Measurements from ENCODE around the gene ARID1B.
A peak's percentile ranks its signal among the peaks of the same experiment; 100 is the strongest.

ARID1B gene

DNA sequence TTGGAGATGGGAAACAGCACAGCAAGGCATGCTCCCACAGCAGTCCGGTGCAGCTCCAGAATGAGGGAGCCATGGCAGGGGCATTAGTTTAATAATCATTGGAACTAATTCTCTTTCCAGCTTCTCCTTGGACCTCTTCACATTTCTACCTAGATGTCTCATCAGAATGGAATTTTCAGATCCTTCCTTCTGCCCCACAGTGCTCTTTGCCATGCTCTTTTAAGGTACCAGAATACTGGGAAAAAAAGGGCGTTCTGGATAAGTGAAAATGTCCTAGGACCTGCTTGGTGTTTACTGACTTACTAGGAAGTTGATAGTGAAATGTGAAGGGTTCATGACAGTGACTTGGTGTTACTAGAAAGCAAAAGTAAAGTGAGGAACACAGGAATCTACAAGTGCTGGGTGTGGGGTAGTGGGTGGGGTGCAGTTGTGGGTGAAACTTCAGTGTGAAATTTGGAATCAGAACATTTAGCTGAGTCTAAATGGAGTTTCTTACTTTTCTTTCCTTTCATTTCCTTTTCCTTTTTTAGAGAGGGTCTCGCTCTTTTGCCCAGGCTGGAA lies 207.1 kb downstream of the ARID1B start:
- Histone ChIP-seq H3K27ac (ENCODE audit: extremely low read depth, low read depth, low read length) (no peak overlapping the region), H3K36me3 (ENCODE audit: control insufficient read depth in 2 of 2, insufficient read depth in 1 of 2, low read length in 2 of 2) (no peaks in the 10 kb centered on the region), H3K4me1 (ENCODE audit: control insufficient read depth, insufficient read depth, low read length) (peaks cover 24% of the 10 kb centered on the region), H3K4me3 (ENCODE audit: low read depth, low read length) (no peak overlapping the region), H3K9me3 (ENCODE audit: control insufficient read depth, insufficient read depth, low read depth, low read length) (no peaks in the 10 kb centered on the region)
- TF ChIP-seq PRDM1 (tag by site-specific recombination; IDR thresholded peaks at IDR 0.05) = peak; percentile 62
- peak; percentile 12; the same call in 1 of the 2 replicates for TF ChIP-seq KLF1 (tag by site-specific recombination; IDR thresholded peaks at IDR 0.05)
- peak; percentile 92 for TF ChIP-seq ZNF600 (tag by site-specific recombination; IDR thresholded peaks at IDR 0.05)
- no peak for TF ChIP-seq ZNF138 (tag by site-specific recombination; IDR thresholded peaks at IDR 0.05; ENCODE audit: borderline replicate concordance)
- TF ChIP-seq ZNF664 (tag by site-specific recombination; IDR thresholded peaks at IDR 0.05) = no peak
- CTCF ChIA-PET = interaction anchor here (1.7 kb wide), 1 partner anchor 51 kb away, joined by 4 read pairs; no protein-coding TSS in a partner anchor
- POLR2A ChIA-PET = interaction anchor here (0.6 kb wide), 1 partner anchor 1478 kb away, joined by 3 read pairs; no protein-coding TSS in a partner anchor

DNA sequence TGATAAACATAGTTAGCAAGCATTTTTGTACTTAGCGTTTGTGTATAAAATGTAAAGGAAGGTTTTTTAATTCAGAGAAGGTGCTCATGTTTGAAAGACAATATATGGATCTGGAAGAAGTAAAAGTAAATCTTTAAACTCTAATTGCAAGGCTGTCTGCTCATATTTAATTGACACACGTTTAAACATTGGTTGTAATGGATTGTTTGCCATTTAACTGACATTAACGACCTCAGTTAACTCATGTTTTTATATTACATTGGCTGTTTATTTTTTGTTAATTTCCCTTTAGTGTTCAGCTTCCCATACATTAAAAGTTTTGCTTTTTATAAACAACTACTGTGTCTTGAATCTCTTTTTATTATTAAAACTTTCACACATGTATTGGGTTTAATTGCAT lies 208.1 kb downstream of the ARID1B start:
- POLR2A ChIA-PET = no interaction called here
- no peak for TF ChIP-seq ZNF311 (tag by site-specific recombination; IDR thresholded peaks at IDR 0.05; ENCODE audit: borderline replicate concordance)
- TF ChIP-seq FEZF1 (tag by site-specific recombination; IDR thresholded peaks at IDR 0.05) = peak; percentile 43
- TF ChIP-seq, protein P1, sequence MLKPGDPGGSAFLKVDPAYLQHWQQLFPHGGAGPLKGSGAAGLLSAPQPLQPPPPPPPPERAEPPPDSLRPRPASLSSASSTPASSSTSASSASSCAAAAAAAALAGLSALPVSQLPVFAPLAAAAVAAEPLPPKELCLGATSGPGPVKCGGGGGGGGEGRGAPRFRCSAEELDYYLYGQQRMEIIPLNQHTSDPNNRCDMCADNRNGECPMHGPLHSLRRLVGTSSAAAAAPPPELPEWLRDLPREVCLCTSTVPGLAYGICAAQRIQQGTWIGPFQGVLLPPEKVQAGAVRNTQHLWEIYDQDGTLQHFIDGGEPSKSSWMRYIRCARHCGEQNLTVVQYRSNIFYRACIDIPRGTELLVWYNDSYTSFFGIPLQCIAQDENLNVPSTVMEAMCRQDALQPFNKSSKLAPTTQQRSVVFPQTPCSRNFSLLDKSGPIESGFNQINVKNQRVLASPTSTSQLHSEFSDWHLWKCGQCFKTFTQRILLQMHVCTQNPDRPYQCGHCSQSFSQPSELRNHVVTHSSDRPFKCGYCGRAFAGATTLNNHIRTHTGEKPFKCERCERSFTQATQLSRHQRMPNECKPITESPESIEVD (tag by site-specific recombination; IDR thresholded peaks at IDR 0.05) = peak; percentile 86
- TF ChIP-seq ZNF248 (tag by site-specific recombination; IDR thresholded peaks at IDR 0.05) = no peak
- TF ChIP-seq OSR2 (tag by site-specific recombination; IDR thresholded peaks at IDR 0.05) = peak; percentile 45; the same call in 1 of the 2 replicates
- TF ChIP-seq, protein P2, sequence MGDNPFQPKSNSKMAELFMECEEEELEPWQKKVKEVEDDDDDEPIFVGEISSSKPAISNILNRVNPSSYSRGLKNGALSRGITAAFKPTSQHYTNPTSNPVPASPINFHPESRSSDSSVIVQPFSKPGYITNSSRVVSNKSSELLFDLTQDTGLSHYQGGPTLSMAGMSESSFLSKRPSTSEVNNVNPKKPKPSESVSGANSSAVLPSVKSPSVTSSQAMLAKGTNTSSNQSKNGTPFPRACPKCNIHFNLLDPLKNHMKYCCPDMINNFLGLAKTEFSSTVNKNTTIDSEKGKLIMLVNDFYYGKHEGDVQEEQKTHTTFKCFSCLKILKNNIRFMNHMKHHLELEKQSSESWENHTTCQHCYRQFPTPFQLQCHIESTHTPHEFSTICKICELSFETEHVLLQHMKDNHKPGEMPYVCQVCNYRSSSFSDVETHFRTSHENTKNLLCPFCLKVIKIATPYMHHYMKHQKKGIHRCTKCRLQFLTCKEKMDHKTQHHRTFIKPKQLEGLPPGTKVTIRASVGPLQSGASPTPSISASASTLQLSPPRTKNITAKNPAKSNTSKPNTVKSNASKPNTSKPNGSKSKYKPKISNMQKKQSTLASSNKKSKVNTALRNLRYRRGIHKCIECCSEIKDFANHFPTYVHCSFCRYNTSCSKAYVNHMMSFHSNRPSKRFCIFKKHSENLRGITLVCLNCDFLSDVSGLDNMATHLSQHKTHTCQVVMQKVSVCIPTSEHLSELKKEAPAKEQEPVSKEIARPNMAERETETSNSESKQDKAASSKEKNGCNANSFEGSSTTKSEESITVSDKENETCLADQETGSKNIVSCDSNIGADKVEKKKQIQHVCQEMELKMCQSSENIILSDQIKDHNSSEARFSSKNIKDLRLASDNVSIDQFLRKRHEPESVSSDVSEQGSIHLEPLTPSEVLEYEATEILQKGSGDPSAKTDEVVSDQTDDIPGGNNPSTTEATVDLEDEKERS (tag by site-specific recombination; IDR thresholded peaks at IDR 0.05) = no peak
- CTCF ChIA-PET = interaction anchor here (0.9 to 1.7 kb wide), 2 partner anchors 50 to 60 kb away, joined by 3 to 4 read pairs; no protein-coding TSS in a partner anchor

DNA sequence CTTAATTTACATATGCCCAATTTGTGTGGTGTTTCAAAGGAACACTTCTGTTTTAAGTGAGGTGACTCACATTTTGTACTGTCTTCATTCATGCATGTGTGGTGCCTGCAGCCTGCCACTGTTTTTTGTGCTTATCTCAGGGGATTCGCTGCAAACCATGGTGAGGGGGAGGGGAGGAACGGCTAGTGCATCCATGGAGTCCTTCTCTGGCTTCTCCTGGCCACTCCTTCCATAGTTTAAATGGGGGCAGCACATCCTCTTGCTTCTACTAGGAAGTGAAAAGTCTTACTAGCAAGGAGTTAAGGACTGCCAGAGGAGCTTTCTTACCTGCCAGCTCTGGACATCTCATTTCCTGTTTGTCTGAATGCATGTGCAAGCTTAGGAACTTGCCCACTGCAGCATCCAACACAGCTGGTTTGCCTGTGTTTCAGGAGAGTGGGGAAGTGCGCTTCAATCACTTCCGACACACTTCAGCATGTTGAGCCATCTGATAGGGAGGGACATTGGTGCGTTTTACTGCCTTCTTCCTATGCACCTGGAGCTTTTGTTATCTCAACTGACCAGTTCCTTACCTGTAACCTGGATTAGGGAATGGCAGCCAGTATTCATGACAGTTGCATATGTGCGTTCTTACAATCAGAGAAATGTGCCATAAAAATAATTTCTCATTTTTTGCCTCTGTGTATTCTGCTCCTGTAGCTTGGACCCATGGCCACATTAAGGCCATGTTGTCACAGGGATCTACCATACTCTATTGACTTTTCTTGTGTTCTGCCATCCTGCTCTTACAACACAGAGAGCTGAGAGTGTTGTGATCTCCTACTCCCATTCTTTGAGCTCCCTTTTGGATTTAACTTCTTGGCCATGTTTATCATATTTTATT lies 211.3 kb downstream of the ARID1B start:
- CTCF ChIA-PET = interaction anchor here (0.6 to 2.3 kb wide), 4 partner anchors 29 to 306 kb away, joined by 3 to 7 read pairs (median 4); no protein-coding TSS in a partner anchor
- POLR2A ChIA-PET = no interaction called here
- H3K27ac ChIP-seq (ENCODE audit: extremely low read depth, low read depth, low read length) = no peak overlapping the region
- no peak for TF ChIP-seq ZNF701 (tag by site-specific recombination; IDR thresholded peaks at IDR 0.05)
- no peak for TF ChIP-seq GLIS1 (tag by site-specific recombination; IDR thresholded peaks at IDR 0.05)
- TF ChIP-seq ZNF610 (tag by site-specific recombination; IDR thresholded peaks at IDR 0.05; ENCODE audit: borderline replicate concordance) = no peak
- no peak for TF ChIP-seq ZNF112 (tag by site-specific recombination; IDR thresholded peaks at IDR 0.05)
- TF ChIP-seq, protein P3, sequence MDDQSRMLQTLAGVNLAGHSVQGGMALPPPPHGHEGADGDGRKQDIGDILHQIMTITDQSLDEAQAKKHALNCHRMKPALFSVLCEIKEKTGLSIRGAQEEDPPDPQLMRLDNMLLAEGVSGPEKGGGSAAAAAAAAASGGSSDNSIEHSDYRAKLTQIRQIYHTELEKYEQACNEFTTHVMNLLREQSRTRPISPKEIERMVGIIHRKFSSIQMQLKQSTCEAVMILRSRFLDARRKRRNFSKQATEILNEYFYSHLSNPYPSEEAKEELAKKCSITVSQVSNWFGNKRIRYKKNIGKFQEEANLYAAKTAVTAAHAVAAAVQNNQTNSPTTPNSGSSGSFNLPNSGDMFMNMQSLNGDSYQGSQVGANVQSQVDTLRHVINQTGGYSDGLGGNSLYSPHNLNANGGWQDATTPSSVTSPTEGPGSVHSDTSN (CRISPR knock-in tag; IDR thresholded peaks at IDR 0.05) = no peak
- TF ChIP-seq, protein P4, sequence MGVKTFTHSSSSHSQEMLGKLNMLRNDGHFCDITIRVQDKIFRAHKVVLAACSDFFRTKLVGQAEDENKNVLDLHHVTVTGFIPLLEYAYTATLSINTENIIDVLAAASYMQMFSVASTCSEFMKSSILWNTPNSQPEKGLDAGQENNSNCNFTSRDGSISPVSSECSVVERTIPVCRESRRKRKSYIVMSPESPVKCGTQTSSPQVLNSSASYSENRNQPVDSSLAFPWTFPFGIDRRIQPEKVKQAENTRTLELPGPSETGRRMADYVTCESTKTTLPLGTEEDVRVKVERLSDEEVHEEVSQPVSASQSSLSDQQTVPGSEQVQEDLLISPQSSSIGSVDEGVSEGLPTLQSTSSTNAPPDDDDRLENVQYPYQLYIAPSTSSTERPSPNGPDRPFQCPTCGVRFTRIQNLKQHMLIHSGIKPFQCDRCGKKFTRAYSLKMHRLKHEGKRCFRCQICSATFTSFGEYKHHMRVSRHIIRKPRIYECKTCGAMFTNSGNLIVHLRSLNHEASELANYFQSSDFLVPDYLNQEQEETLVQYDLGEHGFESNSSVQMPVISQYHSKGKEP (tag by site-specific recombination; IDR thresholded peaks at IDR 0.05) = peak; percentile 97
- no peak for TF ChIP-seq KLF7 (tag by site-specific recombination; IDR thresholded peaks at IDR 0.05; ENCODE audit: borderline replicate concordance)
- peak; percentile 58; the same call in 1 of the 2 replicates for TF ChIP-seq MZF1 (tag by site-specific recombination; IDR thresholded peaks at IDR 0.05; ENCODE audit: borderline replicate concordance)
- TF ChIP-seq ZNF521 (tag by site-specific recombination; IDR thresholded peaks at IDR 0.05) = no peak
- no peak for TF ChIP-seq ZBTB20 (tag by site-specific recombination; IDR thresholded peaks at IDR 0.05)

More for the DNA sequence above, 208.1 kb downstream of the ARID1B start:
- Histone ChIP-seq H3K4me3 (ENCODE audit: low read depth, low read length) (no peak overlapping the region), H3K36me3 (ENCODE audit: control insufficient read depth in 2 of 2, insufficient read depth in 1 of 2, low read length in 2 of 2) (no peaks in the 10 kb centered on the region), H3K27ac (ENCODE audit: extremely low read depth, low read depth, low read length) (no peak overlapping the region), H3K9me3 (ENCODE audit: control insufficient read depth, insufficient read depth, low read depth, low read length) (no peaks in the 10 kb centered on the region), H3K4me1 (ENCODE audit: control insufficient read depth, insufficient read depth, low read length) (peaks cover 24% of the 10 kb centered on the region)

More for the DNA sequence above, 211.3 kb downstream of the ARID1B start:
- Histone ChIP-seq H3K4me1 (ENCODE audit: control insufficient read depth, insufficient read depth, low read length) (peaks cover 24% of the 10 kb centered on the region), H3K36me3 (ENCODE audit: control insufficient read depth in 2 of 2, insufficient read depth in 1 of 2, low read length in 2 of 2) (no peaks in the 10 kb centered on the region), H3K4me3 (ENCODE audit: low read depth, low read length) (no peak overlapping the region), H3K9me3 (ENCODE audit: control insufficient read depth, insufficient read depth, low read depth, low read length) (no peaks in the 10 kb centered on the region)

Data from HEK293 (cell line).